ENCODE results near the gene SUZ12. TPM values are rescaled to one million over a fixed set of nuclear protein-coding genes. Genes with fewer than 3 reads are reported as not detected.

Gene SUZ12
- total RNA-seq = 10 to 100 TPM; 49.6 to 51.3 TPM

GRCh38 chr17:31936615-31937609 is at the start of gene SUZ12:
SUZ12 (plus strand) TSS chr17:31937007; CDS start chr17:31937247, 240 bp downstream.

DNA sequence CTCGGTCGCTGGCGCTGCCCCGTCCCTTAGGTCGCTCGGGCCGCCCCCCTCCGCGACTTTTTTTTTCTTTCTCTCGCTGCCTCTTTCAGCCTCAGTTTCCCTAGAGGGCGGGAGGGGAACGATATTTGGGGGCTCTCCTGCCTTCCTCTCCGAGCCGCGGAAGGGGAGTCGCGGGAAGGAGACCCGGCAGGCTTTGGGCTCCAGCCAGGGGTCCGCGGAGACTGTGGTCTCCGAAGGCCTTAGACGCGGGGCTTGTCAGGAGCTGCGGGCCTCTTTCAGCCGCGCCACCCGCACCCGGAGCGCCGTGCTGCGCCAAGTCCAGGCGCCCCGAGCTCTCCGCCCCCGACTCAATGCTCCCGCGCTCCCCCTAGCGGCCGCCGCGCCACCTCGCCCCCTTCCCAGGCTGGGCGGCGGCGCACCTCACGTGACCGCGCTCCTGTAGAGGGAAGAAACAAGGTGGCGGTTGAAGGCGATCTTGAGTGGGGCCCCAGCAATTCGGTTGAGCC is 70.2 kb downstream of the SUZ12 start, which contains the start of gene LRRC37B:
Gene LRRC37B (plus strand): TSS at position 427 of the 506 bp plus-strand sequence. CDS start 14,010 bp downstream, outside the sequence.

Other genes starting within 250 kb of the SUZ12 start
- 10 to 100 TPM; 16.8 to 17.7 TPM for gene COPRS, start 77.8 kb upstream of the SUZ12 start, total RNA-seq
- 10 to 100 TPM; 62.2 to 62.7 TPM for gene UTP6, start 35.3 kb upstream of the SUZ12 start, total RNA-seq
- gene LRRC37B, start 70.4 kb downstream of the SUZ12 start, total RNA-seq = 10 to 100 TPM; 33.6 to 38.4 TPM
- gene RHOT1, start 205.5 kb downstream of the SUZ12 start, total RNA-seq = 10 to 100 TPM; 25.5 to 27.7 TPM

Data from activated naive CD4-positive, alpha-beta T cell treated with anti-CD3 and anti-CD28 coated beads, Interleukin-2, amount 10 ng/mL, durations not matched to agents 5 hours and 36 hours (primary cell).